CD1c-positive myeloid dendritic cell (primary cell): Measurements from ENCODE around the gene AOC2.
"Not testable (repeated sequence)": the region's sequence is repeated elsewhere in the genome, so short reads cannot be mapped to it uniquely, and the experiment has no call there.

Experiments used
- DNase-seq: peaks from one replicate; pipeline ENCODE4 v3.0.0-alpha.2; 2016; ENCODE audit errors: extremely low spot score

AOC2 gene

GRCh38 chr17:42881706-42882105 is 37.3 kb downstream of the AOC2 start:
- DNase-seq, result not testable (repeated sequence)

GRCh38 chr17:42882166-42882565 is 37.8 kb downstream of the AOC2 start:
- DNase-seq, result no peak

- no peak for DNase-seq
Measured at GRCh38 chr17:42883802-42884558, 39.6 kb downstream of the AOC2 start.

GRCh38 chr17:42885806-42886205 is 41.4 kb downstream of the AOC2 start:
- not testable (repeated sequence) for DNase-seq

- peak; percentile 29 for DNase-seq
Measured at GRCh38 chr17:42886283-42887176, 42.1 kb downstream of the AOC2 start.

GRCh38 chr17:42889809-42890208 is 45.4 kb downstream of the AOC2 start:
- no peak for DNase-seq

- DNase-seq, result no peak
Measured at GRCh38 chr17:42891539-42892152, 47.3 kb downstream of the AOC2 start.

GRCh38 chr17:42893359-42893758 is 49.0 kb downstream of the AOC2 start:
- no peak for DNase-seq

- no peak for DNase-seq
Measured at GRCh38 chr17:42894283-42895184, 50.2 kb downstream of the AOC2 start.

GRCh38 chr17:42895185-42895555 is 50.8 kb downstream of the AOC2 start:
- DNase-seq, result no peak

GRCh38 chr17:42898147-42898811 is 53.9 kb downstream of the AOC2 start:
- DNase-seq, result no peak

- DNase-seq, result not testable (repeated sequence)
Measured at GRCh38 chr17:42899981-42900380, 55.6 kb downstream of the AOC2 start.
